NCI-H146 (cell line): ENCODE results near the gene CBFA2T2.

Experiments used
- DNase-seq: peaks from one replicate; lab custom pipeline; 2025; lab: John Stamatoyannopoulos, UW

Gene CBFA2T2

DNA sequence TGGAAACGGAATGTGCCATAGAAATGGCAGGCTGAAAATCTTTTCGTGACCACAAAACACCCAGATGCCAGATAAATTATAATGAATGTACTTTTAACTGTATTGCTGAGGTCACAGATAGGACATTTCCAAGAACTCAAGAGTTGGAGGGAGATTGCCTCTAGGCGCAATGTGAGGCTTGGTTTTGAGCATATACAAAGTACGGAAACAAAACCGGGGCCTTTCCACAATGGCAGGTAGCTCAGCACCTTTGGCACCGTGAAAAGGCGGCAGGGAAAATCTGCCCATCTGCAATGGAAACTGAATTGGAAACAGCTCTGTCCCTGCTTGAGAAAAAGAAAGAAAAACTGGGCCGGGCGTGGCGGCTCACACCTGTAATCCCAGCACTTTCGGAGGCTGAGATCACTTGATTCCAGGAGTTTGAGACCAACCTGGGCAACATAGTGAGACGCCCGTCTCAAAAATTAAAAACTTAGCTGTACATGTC, 161.7 kb downstream of the CBFA2T2 start:
- DNase-seq = no peak

GRCh38 chr20:33653218-33653899, 163.5 kb downstream of the CBFA2T2 start:
- DNase-seq = peak; percentile 67

GRCh38 chr20:33653900-33654596, 164.2 kb downstream of the CBFA2T2 start:
- peak; percentile 100 for DNase-seq

GRCh38 chr20:33654680-33655161, 164.8 kb downstream of the CBFA2T2 start:
- no peak for DNase-seq

DNA sequence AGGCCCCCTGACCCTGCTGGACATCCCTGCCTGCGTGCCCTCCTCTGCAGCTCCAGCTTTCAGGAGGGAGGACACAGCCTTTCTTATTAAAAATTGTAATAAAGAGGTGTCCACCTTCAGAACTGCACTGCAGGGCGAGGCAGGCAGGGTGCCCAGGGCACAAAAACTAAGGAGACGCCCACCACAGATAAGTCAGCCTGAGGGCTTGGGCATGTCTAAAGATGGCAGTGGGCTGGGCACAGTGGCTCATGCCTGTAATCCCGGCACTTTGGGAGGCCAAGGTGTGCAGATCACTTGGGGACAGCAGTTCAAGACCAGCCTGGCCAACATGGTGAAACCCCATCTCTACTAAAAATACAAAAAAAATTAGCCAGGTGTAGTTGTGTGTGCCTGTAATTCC, 165.3 kb downstream of the CBFA2T2 start:
- DNase-seq = no peak

DNA sequence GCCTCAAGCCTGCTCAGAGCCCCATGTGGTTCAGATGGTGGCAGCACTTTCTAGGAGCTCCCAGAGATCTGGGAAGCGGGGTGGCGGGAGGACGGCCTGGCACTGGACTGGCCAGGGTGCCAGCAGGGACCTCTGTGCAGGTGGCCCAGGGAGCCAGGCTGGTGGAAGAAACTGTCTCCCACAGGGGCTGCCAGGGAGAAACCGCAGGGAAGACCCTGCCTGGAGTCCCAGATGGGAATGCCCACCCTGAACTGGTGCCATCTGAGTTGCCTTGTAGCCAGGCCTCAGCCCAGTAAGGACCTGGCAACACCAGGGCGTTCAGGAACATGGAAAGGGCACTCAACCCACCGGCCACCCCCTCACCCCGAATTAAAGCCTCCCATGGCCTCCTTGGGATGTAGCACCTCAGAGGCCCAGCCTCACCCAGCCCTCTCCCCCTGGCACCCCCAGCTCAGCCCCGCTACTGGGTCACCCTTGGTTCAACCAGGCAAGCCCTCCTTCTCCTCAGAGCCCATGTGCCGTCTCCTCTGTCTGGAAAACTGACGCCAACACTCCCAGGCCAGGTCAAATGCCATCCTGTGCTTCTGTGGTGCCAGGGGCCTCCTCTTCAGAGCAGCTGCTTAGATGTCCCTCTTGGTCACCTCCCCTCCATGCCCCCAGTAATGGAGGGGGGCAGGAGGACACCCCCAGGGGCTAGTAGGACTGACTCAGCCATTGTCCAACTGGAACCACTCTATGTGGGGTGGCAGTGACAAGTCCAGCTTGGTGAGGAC, 166.3 kb downstream of the CBFA2T2 start:
- no peak for DNase-seq

DNA sequence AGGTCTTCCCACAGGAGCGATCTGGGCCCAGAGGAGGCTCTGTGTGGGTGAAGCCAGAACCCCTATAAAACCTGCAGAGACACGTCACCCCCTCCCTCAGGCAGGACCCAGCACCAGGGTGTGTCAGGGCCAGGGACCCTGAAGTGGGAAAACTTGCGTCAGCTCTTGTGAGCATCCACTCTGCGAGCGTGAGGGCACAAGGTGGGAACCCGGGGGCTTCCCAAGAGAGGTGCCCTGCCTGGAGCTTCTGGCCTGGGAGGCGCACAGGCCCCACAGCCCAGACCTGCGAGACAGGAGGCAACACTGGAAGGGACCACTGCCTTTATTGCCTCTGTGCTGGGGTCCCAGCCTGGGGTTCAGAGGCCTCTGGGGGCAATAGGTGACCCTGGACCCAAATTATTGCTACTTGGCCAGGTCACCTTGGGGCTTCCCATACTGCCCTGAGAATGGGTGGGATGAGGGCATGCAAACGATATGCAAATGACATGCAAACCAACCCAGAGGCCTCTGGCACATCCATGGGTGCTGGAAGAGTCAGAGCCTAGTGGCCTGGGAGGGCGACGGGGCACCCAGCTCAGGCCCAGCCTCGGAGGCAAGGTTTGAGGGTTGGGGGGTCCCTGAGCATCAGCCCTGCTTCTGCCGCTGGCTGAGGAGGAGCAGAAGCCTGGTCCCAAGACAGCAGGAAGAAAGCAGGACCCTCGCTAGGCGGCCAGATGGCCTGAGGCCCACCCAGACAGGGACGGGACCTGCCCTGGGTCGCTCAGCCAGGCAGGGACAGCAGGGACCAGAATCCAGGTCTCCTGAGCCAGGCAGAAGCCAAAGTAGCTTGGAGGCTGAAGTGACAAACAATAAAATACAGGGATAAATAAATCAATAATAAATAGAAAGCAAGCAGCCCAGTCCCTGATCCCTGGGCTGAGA, 167.1 kb downstream of the CBFA2T2 start:
- no peak for DNase-seq

GRCh38 chr20:33657704-33658095, 167.8 kb downstream of the CBFA2T2 start:
- no peak for DNase-seq

DNA sequence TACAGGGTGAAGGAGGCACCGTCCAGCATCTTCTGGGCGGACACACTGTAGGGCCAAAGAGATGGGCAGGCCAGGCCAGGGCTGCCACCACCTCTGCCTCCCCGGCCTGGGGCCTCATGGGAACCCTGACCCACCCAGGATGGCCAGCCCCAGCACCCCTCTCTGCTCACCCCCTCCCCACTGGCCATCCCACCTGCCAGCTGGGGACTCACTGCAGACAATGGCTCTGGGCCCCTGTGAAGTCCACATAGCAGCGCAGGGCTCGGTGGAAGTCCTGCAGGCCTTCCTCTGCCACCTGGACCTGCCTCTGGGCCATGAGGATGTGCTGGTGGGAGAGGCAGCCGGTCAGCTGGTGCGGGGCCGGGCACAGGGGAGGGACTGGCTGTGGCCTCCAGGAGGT, 168.6 kb downstream of the CBFA2T2 start:
- DNase-seq = no peak

DNA sequence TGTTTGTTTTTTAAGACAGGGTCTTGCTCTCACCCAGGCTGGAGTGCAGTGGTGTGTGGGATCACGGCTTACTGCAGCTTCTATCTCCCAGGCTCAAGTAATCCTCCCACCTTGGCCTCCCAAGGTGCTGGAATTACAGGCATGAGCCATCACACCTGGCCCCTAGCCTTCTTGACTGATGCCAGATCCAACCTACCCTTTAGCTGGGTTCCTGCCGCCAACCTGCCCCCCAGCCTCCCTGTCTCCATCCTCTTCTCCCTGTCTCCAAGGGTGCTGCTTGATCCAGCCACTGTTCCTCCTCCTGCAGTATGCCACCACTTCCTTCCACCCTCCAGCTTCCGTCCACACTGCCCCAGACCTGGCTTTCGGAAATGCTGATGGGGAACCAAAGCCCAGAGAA, 169.0 kb downstream of the CBFA2T2 start:
- DNase-seq = no peak

DNA sequence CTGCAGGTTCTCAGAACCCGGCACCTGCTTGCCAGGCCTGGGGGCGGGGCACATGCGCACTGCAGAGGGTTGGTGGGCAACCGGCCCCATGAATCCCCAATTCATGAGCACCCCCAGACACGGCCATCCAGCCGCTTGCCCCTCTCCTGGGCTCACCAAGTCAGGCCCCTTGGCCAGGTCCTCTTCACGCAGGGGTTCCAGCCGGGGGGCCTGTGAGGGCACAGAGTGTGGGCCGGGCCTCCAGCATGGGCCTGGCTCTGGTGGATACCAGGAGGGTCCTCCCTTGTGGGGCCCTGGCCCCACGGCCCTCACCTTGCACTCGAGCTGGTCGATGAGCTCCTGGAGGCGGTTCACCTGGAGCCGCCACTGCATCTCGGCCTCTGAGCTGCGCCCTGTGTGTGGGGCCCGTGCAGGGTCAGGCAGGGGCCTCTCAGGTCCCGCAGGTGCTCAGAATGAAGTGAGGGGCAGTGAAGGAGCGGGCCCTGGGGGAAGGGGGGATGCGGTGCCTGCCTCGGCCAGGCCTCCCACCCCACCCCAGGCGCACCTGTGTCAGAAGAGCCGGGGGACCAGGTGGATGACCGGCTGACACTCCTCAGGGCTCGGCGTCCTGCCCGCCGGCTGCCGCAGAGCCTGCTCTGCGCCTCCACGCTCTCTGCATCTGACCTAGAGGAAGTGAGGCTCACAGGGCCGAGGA, 169.6 kb downstream of the CBFA2T2 start:
- DNase-seq = no peak

DNA sequence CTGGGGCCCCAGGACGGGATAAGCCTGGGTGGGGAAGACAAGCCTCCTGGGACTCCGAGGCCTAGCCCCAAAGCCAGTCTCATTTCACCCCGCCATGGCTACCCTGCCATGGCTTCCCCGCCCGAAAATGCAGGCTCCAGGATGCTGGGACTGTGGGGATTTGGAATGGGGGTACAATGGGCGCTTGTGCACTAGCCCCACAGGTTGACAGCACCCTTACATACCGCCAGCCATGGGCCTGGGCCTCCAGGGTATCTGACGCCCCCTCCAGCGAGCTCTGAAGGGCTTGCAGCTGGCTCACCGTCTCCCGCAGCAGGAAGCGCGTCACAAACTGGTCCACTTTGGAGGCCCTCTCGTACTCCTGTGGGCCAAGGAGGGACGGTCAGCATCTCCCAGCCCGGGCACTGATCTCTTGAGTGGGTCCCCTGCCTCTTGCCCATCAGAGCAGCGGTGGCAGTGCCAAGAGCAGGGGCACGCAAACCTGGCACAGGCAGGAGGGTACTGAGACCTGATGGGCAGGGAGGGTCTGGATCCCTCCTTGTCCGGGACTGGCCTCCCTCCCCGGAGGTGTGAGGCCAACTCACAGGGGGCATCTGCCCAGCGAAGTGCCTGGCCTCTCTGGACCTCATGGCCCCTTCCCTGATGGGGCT, 170.3 kb downstream of the CBFA2T2 start:
- DNase-seq = no peak

DNA sequence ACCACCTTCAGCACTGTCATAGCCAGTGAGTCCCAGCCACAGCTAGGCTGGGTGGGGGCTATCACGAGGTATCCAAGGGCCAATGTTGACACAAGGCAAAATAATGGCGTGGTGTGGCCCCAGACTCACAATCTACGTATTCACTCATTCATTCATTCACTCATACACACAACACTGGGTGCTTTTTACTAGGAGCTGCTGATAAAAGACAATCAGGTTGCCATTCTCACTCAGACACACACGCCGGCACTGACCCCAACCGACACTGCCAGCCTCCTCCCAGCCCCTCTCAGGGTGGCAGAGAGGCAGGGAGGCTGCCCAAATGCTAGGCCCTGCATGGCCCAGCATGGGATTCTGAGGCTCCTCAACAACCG, 170.8 kb downstream of the CBFA2T2 start:
- no peak for DNase-seq

DNA sequence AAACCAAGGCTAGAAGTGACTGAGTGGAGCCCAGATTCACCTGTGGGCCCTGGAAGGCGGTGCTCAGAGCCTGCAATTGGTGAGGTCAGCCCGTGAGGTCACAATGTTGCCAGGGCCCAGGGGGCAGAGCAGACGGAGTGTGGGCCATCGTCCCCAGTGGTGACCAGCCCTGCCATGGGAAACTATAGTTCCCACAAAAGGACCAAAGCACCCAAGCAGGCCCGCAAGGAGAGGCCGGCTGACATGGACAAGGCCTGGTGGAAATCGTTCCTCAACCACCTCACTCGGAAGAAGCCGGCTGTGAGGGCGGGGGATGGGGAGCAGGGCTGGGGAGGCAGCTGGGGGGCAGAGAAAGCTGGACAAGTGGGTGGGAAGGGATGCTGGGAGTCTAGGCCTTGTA, 172.3 kb downstream of the CBFA2T2 start, which contains the start of gene C20orf144:
Gene C20orf144 (plus strand): TSS at position 156 of the 400 bp plus-strand sequence. CDS start 19 bp downstream, at position 175.
- DNase-seq = no peak

- DNase-seq = peak; percentile 93
Measured at GRCh38 chr20:33663161-33664084, 173.5 kb downstream of the CBFA2T2 start.

DNA sequence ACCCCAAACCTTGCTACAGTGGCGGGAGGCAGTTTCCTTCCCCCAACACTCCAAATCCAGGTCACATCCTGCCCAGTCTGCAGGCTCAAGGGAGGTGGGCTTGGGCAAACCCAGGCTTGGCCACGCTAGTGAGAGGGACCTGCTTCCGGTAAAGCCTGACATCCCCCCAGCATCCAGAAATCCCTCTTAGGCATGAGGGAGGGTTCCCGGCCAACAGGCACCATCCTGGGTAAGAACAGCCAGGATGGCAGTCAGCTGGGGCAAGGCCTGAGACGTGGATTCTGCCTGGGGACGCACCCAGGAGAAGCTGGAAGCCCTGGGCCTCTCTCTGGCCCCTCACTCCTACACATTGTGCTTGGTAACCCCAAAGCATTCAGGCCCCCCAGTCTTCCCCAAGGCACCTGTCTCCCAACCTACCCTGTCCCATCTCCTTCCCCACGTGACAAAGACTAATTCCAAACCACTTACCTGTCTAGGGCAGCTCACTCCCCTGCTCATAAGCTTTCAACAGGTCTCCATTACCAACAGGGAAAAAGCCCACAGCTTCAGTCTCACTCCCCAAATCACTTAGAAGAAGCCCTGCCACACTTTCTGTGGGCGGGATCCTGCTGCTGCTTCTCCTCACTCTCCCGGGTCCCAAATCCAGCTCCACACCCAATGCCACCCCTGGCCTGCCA, 174.3 kb downstream of the CBFA2T2 start:
- peak; percentile 62 for DNase-seq

GRCh38 chr20:33664762-33665144, 174.9 kb downstream of the CBFA2T2 start:
- no peak for DNase-seq
